Neural progenitor cell (in vitro differentiated cells): ENCODE measurements around the gene ALDH3B2. TPM values are rescaled to one million over a fixed set of nuclear protein-coding genes. Genes with fewer than 3 reads are reported as not detected.
"Not testable (repeated sequence)": the region's sequence is repeated elsewhere in the genome, so short reads cannot be mapped to it uniquely, and the experiment has no call there.

Experiments
- DNase-seq: peaks from one replicate; pipeline ENCODE4 v3.0.0-alpha.2; 2016; ENCODE audit warnings: low spot score
- H2AFZ ChIP-seq: fragments of 200-600 bp; sonication (generic); replicated peaks from 2 replicates; pipeline ENCODE4 v1.6.1; 2016; ENCODE audit warnings: antibody characterized with exemption
- H3F3A ChIP-seq: fragments of 200-600 bp; sonication (generic); 2 replicates; pipeline ENCODE4 v1.6.1; 2016; ENCODE audit warnings: antibody characterized with exemption, low read depth
- H3K27ac ChIP-seq: fragments of 200-600 bp; sonication (generic); 2 replicates; pipeline ENCODE4 v1.5.1; 2016; ENCODE audit warnings: mild to moderate bottlenecking
- H3K27me3 ChIP-seq: fragments of 200-600 bp; sonication (generic); 2 replicates; pipeline ENCODE4 v1.6.1; 2016; ENCODE audit warnings: mild to moderate bottlenecking, moderate library complexity
- H3K36me3 ChIP-seq: fragments of 200-600 bp; sonication (generic); 2 replicates; pipeline ENCODE4 v1.5.1; 2016
- H3K4me1 ChIP-seq: fragments of 200-600 bp; sonication (generic); 2 replicates; pipeline ENCODE4 v1.6.1; 2016; ENCODE audit warnings: mixed run types
- H3K4me2 ChIP-seq: fragments of 200-600 bp; sonication (generic); 2 replicates; pipeline ENCODE4 v1.6.1; 2016
- H3K4me3 ChIP-seq: fragments of 200-600 bp; sonication (generic); 2 replicates; pipeline ENCODE4 v1.5.1; 2016
- H3K79me2 ChIP-seq: fragments of 200-600 bp; sonication (generic); 2 replicates; pipeline ENCODE4 v1.6.1; 2016; ENCODE audit warnings: low read depth
- H3K9ac ChIP-seq: fragments of 200-600 bp; sonication (generic); 2 replicates; pipeline ENCODE4 v1.6.1; 2016
- H3K9me3 ChIP-seq: fragments of 200-600 bp; sonication (generic); 2 replicates; pipeline ENCODE4 v1.5.1; 2016; ENCODE audit warnings: low read depth
- H4K20me1 ChIP-seq: fragments of 200-600 bp; sonication (generic); 2 replicates; pipeline ENCODE4 v1.6.1; 2016; ENCODE audit warnings: low read depth
- H3K27ac Mint-ChIP-seq: 3 replicates; pipeline ENCODE4 v1.8.0; 2021; ENCODE audit warnings: mixed read lengths
- H3K27me3 Mint-ChIP-seq: 2 replicates; pipeline ENCODE4 v1.8.0; 2022; ENCODE audit warnings: low read depth, mild to moderate bottlenecking, inconsistent platforms, moderate library complexity, mixed read lengths; ENCODE audit not compliant: insufficient read depth
- H3K36me3 Mint-ChIP-seq: 3 replicates; pipeline ENCODE4 v1.8.0; 2021; ENCODE audit warnings: mixed read lengths
- H3K4me1 Mint-ChIP-seq: 3 replicates; pipeline ENCODE4 v1.8.0; 2021; ENCODE audit warnings: mixed read lengths
- H3K4me3 Mint-ChIP-seq: 3 replicates; pipeline ENCODE4 v1.8.0; 2021; ENCODE audit warnings: mild to moderate bottlenecking, moderate library complexity, mixed read lengths
- H3K9me3 Mint-ChIP-seq: 3 replicates; pipeline ENCODE4 v1.8.0; 2020; ENCODE audit warnings: mixed read lengths
- EZH2 ChIP-seq: fragments of 200-600 bp; sonication (generic); IDR thresholded peaks from 2 replicates; pipeline ENCODE4 v1.6.1; 2017; ENCODE audit warnings: antibody characterized with exemption, mild to moderate bottlenecking, moderate library complexity
- EZH2phosphoT487 ChIP-seq: fragments of 200-600 bp; sonication (generic); IDR thresholded peaks from 2 replicates; pipeline ENCODE4 v1.6.1; 2017; ENCODE audit warnings: antibody characterized with exemption
- total RNA-seq: library from RNA; depleted of rRNA; stranded (reverse); fragments of >200 nt; gene quantifications from 2 replicates; pipeline ENCODE4 v1.2.3, GENCODE V29; 2015; ENCODE audit warnings: low replicate concordance
- TF ChIP-seq, protein P1 (sequence below): fragments of 200-600 bp; sonication (generic); IDR thresholded peaks from 2 replicates; pipeline ENCODE4 v1.5.1; 2017; ENCODE audit warnings: antibody characterized with exemption, mild to moderate bottlenecking

Gene ALDH3B2
- total RNA-seq, 1 donor from 2014 or later: not detected

DNA sequence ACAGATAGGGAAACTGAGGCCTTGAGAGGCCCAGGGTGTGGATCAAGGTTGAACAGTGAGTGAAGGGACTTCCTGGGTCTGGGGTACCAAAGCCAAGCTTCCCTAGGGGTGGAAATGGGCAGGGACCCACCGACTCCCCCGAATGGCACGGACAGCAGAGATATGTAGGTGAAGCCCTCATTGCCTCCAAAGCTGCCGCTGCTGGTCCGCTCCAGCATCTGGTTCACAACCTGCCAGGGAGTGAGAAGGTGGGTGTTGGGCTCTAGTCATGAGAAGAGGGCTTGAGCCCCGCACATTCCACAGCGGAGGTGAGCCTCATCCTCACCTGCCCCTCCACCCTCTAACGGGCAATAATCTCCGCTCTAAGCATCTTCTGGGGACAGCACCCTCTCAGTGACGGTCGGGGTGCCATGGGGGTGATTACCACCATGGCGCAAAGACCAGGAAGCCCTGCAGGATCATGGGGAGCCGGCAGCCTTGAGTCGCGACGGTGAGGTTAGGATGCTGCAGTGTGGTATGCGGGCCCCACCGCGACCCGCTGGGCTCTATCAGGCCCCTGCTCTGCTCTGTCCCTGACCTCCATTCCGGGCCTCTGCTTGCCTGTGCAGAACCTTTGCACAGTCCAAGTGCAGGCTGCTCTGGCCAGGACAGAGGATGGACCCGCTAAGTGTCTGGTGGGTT is 10.8 kb downstream of the ALDH3B2 start:
- Histone ChIP-seq H3K36me3 (no peaks in the 10 kb centered on the region), H3F3A (no peaks in the 10 kb centered on the region), H3K79me2 (no peaks in the 10 kb centered on the region), H3K27me3 (no peaks in the 10 kb centered on the region), H3K4me3 (no peak overlapping the region), H3K27ac (no peak overlapping the region), H3K4me2 (no peak overlapping the region), H2AFZ (no peak overlapping the region), H3K9ac (no peak overlapping the region), H4K20me1 (no peaks in the 10 kb centered on the region), H3K4me1 (no peaks in the 10 kb centered on the region), H3K9me3 (no peaks in the 10 kb centered on the region)
- no peak overlapping the region for H3K4me3 Mint-ChIP-seq
- H3K4me1 Mint-ChIP-seq: no peaks in the 10 kb centered on the region
- no peaks in the 10 kb centered on the region for H3K9me3 Mint-ChIP-seq
- H3K27ac Mint-ChIP-seq: no peak overlapping the region
- H3K27me3 Mint-ChIP-seq: peaks cover 1% of the 10 kb centered on the region
- no peak for DNase-seq
- no peaks in the 10 kb centered on the region for H3K36me3 Mint-ChIP-seq
- TF ChIP-seq, protein P1, sequence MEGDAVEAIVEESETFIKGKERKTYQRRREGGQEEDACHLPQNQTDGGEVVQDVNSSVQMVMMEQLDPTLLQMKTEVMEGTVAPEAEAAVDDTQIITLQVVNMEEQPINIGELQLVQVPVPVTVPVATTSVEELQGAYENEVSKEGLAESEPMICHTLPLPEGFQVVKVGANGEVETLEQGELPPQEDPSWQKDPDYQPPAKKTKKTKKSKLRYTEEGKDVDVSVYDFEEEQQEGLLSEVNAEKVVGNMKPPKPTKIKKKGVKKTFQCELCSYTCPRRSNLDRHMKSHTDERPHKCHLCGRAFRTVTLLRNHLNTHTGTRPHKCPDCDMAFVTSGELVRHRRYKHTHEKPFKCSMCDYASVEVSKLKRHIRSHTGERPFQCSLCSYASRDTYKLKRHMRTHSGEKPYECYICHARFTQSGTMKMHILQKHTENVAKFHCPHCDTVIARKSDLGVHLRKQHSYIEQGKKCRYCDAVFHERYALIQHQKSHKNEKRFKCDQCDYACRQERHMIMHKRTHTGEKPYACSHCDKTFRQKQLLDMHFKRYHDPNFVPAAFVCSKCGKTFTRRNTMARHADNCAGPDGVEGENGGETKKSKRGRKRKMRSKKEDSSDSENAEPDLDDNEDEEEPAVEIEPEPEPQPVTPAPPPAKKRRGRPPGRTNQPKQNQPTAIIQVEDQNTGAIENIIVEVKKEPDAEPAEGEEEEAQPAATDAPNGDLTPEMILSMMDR: no peak
- TF ChIP-seq EZH2: no peak

DNA sequence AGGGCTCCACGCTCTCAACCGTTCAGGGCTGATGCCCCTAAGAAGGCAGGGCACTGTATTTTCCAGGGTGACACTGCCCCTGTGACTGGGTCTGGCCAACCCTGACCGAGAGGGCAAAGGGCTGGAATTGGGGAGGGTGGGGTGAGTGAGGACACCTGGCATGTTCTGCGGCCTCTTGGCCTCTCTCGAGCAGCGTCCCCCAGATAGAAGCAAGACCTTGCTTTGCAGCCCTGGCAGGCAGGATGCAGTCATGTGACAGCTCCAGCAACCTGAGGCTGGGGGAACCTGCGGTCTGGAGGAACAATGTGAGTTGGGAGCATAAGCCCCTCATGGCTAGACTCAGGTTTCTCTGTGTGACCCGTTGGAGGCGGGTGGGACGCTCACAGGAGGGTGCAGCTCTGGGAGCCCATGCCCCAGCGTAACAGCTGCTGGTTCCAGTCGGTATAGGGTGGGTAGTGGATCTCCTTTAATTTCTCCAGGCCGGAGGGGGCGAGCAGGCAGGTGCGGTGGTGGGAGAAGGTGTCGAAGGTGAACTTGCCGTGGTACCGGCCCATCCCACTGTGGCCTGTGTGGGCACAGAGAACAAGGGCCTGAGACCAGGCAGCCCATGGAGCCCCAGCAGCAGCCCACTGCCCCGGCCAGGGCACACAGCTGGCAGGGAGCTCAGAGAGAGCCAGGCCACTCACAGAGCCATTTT is 11.4 kb downstream of the ALDH3B2 start:
- Mint-ChIP-seq H3K27ac (no peak overlapping the region), H3K4me3 (no peak overlapping the region), H3K36me3 (no peaks in the 10 kb centered on the region), H3K4me1 (no peaks in the 10 kb centered on the region), H3K27me3 (peaks cover 5% of the 10 kb centered on the region), H3K9me3 (no peaks in the 10 kb centered on the region)
- Histone ChIP-seq H3K9ac (no peak overlapping the region), H3K9me3 (no peaks in the 10 kb centered on the region), H2AFZ (peak overlapping the region; percentile 50), H3K79me2 (no peaks in the 10 kb centered on the region), H3K4me1 (no peaks in the 10 kb centered on the region), H3K4me2 (no peak overlapping the region), H3K36me3 (no peaks in the 10 kb centered on the region), H3F3A (no peaks in the 10 kb centered on the region), H3K27me3 (no peaks in the 10 kb centered on the region), H4K20me1 (no peaks in the 10 kb centered on the region), H3K27ac (no peak overlapping the region), H3K4me3 (no peak overlapping the region)
- no peak for DNase-seq
- TF ChIP-seq EZH2phosphoT487 (no peak), EZH2 (no peak)
- TF ChIP-seq, protein P1: no peak

DNA sequence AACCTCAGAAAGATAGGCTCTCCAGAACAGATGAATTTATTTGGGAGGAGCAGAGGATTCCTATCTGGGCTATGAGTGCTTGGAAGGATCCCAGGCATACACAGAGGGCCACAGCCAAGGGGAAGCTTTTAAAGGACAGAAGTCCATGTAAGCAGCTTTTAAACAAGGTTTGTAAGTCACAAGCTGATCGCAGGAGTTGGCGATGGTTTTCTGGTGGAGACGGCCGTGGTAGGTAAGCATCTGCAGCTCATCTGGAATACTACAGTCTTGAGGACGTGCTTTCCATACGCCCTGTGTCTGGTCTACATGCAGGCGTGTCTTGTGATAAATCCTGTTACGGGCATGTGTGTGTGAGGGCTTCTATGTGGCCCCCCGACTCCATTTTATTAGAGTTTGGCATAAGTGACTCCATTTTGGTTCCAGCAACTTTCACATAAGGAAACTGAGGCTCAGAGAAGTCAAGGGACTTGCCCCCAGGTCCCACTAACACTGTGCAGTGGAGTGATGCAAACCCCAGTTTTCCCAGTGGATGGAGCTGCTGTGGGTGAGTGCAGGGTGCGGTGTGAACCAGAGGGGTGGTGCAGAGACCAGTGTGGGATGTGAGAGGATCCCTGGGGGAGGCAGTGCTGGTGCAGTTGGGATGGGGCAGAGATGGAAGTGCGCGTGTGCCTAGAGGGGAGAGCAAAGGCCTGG is 12.1 kb downstream of the ALDH3B2 start:
- Histone ChIP-seq H4K20me1 (no peaks in the 10 kb centered on the region), H3K36me3 (no peaks in the 10 kb centered on the region), H3K27ac (no peak overlapping the region), H3K4me2 (no peak overlapping the region), H3K9ac (no peak overlapping the region), H3F3A (no peaks in the 10 kb centered on the region), H3K79me2 (no peaks in the 10 kb centered on the region), H3K9me3 (no peaks in the 10 kb centered on the region), H3K27me3 (no peaks in the 10 kb centered on the region), H3K4me1 (no peaks in the 10 kb centered on the region), H2AFZ (peak overlapping the region; percentile 50), H3K4me3 (no peak overlapping the region)
- Mint-ChIP-seq H3K9me3 (peaks cover 3% of the 10 kb centered on the region), H3K4me3 (no peak overlapping the region), H3K36me3 (no peaks in the 10 kb centered on the region), H3K4me1 (no peaks in the 10 kb centered on the region), H3K27ac (no peak overlapping the region), H3K27me3 (peaks cover 5% of the 10 kb centered on the region)
- DNase-seq: no peak
- TF ChIP-seq, protein P1: no peak
- no peak for TF ChIP-seq EZH2
- TF ChIP-seq EZH2phosphoT487: no peak

DNA sequence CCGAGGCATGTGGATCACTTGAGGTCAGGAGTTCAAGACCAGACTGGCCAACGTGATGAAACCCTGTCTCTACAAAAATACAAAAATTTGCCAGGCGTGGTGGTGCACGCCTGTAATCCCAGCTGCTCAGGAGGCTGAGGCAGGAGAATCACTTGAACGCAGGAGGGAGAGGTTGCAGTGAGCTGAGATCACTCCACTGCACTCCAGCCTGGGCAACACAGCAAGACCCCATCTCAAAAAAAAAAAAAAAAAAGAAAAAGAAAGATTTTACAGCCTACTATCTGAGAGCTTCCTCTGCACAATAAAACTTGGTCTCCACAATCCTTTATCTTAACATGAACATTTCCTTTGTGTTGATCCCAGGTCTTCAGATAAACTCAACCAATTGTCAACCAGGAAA is 13.7 kb downstream of the ALDH3B2 start:
- not testable (repeated sequence) for H3K9ac ChIP-seq, H4K20me1 ChIP-seq, H3K4me3 Mint-ChIP-seq, H3K9me3 ChIP-seq, H3K4me1 ChIP-seq, H3K36me3 ChIP-seq, H3K4me2 ChIP-seq, H3F3A ChIP-seq, H3K79me2 ChIP-seq, H3K4me3 ChIP-seq, H3K27me3 ChIP-seq, H2AFZ ChIP-seq, H3K27ac ChIP-seq, H3K36me3 Mint-ChIP-seq, DNase-seq, H3K27ac Mint-ChIP-seq, H3K4me1 Mint-ChIP-seq, H3K27me3 Mint-ChIP-seq
- H3K9me3 Mint-ChIP-seq: peaks cover 10% of the 10 kb centered on the region
